SK-N-SH (cell line): ENCODE measurements around the gene TARDBP. TPM values are rescaled to one million over a fixed set of nuclear protein-coding genes. Genes with fewer than 3 reads are reported as not detected.

ENCODE experiments used
- CTCF ChIA-PET: fragments of 300-600, 350-600 bp; formaldehyde crosslinking; extraction: SDS; loops from one replicate; lab custom pipeline; 2021; lab: Yijun Ruan, JAX
- POLR2A ChIA-PET: fragments of 350-600 bp; sonication (Branson Sonifier 250); formaldehyde crosslinking; extraction: SDS; loops from one replicate; lab custom pipeline; 2020; ENCODE audit warnings: antibody characterized with exemption, inconsistent platforms; lab: Yijun Ruan, JAX
- DNase-seq: peaks from one replicate; pipeline ENCODE4 v3.0.0; 2012
- H2AFZ ChIP-seq: fragments of 200-600 bp; sonication (generic); 2 replicates; pipeline ENCODE4 v1.8.1; 2016; ENCODE audit warnings: antibody characterized with exemption, mild to moderate bottlenecking, low read depth
- H3F3A ChIP-seq: fragments of 200-600 bp; sonication (generic); replicated peaks from 2 replicates; pipeline ENCODE3; 2016; ENCODE audit warnings: antibody characterized with exemption, mild to moderate bottlenecking; ENCODE audit not compliant: insufficient read depth
- H3K27ac ChIP-seq, 2 experiments: fragments of 200-500 bp in 1 of 2; fragments of 200-600 bp in 1 of 2; sonication (Bioruptor generic) in 1 of 2; sonication (generic), shearing (Covaris generic) in 1 of 2; 2 replicates each; pipeline versions ENCODE4 v1.5.1 to v1.6.1; 2014 to 2016; ENCODE audit warnings: low read depth in 2 of 2, inconsistent platforms in 1 of 2, low read length in 1 of 2, mild to moderate bottlenecking in 1 of 2, mixed read lengths in 1 of 2
- H3K27me3 ChIP-seq: fragments of 200-600 bp; sonication (generic), shearing (Covaris generic); 2 replicates; pipeline ENCODE4 v1.6.1; 2016; ENCODE audit warnings: mixed run types; ENCODE audit not compliant: insufficient read depth
- H3K36me3 ChIP-seq, 2 experiments: fragments of 200-500 bp in 1 of 2; fragments of 200-600 bp in 1 of 2; sonication (Bioruptor generic) in 1 of 2; sonication (generic) in 1 of 2; replicated peaks in 1 of 2; 2 replicates each; pipeline versions ENCODE3 to v1.5.1; 2014 to 2016; ENCODE audit warnings: low read length in 1 of 2, mild to moderate bottlenecking in 1 of 2; ENCODE audit not compliant: insufficient read depth in 2 of 2, control insufficient read depth in 1 of 2
- H3K4me1 ChIP-seq, 2 experiments: fragments of 200-500 bp in 1 of 2; fragments of 200-600 bp in 1 of 2; sonication (Bioruptor generic) in 1 of 2; sonication (generic), shearing (Covaris generic) in 1 of 2; 2 replicates each; pipeline versions ENCODE4 v1.5.1 to v1.6.1; 2014 to 2016; ENCODE audit warnings: low read depth in 1 of 2, low read length in 1 of 2, mixed run types in 1 of 2; ENCODE audit not compliant: insufficient read depth in 2 of 2, control insufficient read depth in 1 of 2
- H3K4me2 ChIP-seq: fragments of 200-600 bp; sonication (generic), shearing (Covaris generic); 2 replicates; pipeline ENCODE4 v1.6.1; 2017; ENCODE audit warnings: mixed run types
- H3K4me3 ChIP-seq, 2 experiments: fragments of 200-500 bp in 1 of 2; fragments of 200-600 bp in 1 of 2; sonication (Bioruptor generic) in 1 of 2; sonication (generic), shearing (Covaris generic) in 1 of 2; 2 replicates each; pipeline versions ENCODE4 v1.5.1 to v1.8.1; 2014 to 2016; ENCODE audit warnings: low read depth in 2 of 2, inconsistent platforms in 1 of 2, low read length in 1 of 2, mild to moderate bottlenecking in 1 of 2, mixed read lengths in 1 of 2, moderate library complexity in 1 of 2
- H3K79me2 ChIP-seq: fragments of 200-600 bp; sonication (generic); 2 replicates; pipeline ENCODE4 v1.8.1; 2017; ENCODE audit warnings: mild to moderate bottlenecking; ENCODE audit not compliant: insufficient read depth
- H3K9ac ChIP-seq: fragments of 200-600 bp; sonication (generic); 2 replicates; pipeline ENCODE4 v1.6.1; 2017; ENCODE audit warnings: mixed run types
- H3K9me2 ChIP-seq: fragments of 200-600 bp; sonication (generic); 2 replicates; pipeline ENCODE4 v1.6.1; 2017; ENCODE audit warnings: mixed run types
- H3K9me3 ChIP-seq: fragments of 200-600 bp; sonication (generic); 2 replicates; pipeline ENCODE4 v1.6.1; 2017; ENCODE audit warnings: mixed run types, mild to moderate bottlenecking, moderate library complexity
- H4K20me1 ChIP-seq: fragments of 200-600 bp; sonication (generic); 2 replicates; pipeline ENCODE4 v1.6.1; 2017; ENCODE audit warnings: mild to moderate bottlenecking, mixed run types; ENCODE audit not compliant: insufficient read depth
- ELF1 ChIP-seq: IDR thresholded peaks from 2 replicates; pipeline ENCODE4 v1.4.0; 2012
- EP300 ChIP-seq, 2 experiments: IDR thresholded peaks; 2 replicates each; pipeline versions ENCODE4 v1.4.0 to v1.6.1; 2012; ENCODE audit warnings: borderline replicate concordance in 1 of 2, low read depth in 1 of 2, low read length in 1 of 2
- EZH2phosphoT487 ChIP-seq: fragments of 200-600 bp; sonication (generic); IDR thresholded peaks from 2 replicates; pipeline ENCODE4 v1.6.1; 2017; ENCODE audit warnings: low read depth, mixed run types, mild to moderate bottlenecking, antibody characterized with exemption, moderate library complexity, borderline replicate concordance
- FOSL2 ChIP-seq: IDR thresholded peaks from 2 replicates; pipeline ENCODE4 v1.4.0; 2012; ENCODE audit warnings: low read depth, mild to moderate bottlenecking, moderate library complexity, borderline replicate concordance
- GABPA ChIP-seq: IDR thresholded peaks from 2 replicates; pipeline ENCODE4 v1.4.0; 2012; ENCODE audit warnings: low read depth, mild to moderate bottlenecking
- JUND ChIP-seq: IDR thresholded peaks from 2 replicates; pipeline ENCODE4 v1.4.0; 2012
- MXI1 ChIP-seq: IDR thresholded peaks from 2 replicates; pipeline ENCODE4 v1.6.1; 2012; ENCODE audit warnings: mild to moderate bottlenecking, low read depth, low read length, improper control_type of control experiment
- NRF1 ChIP-seq: IDR thresholded peaks from 2 replicates; pipeline ENCODE4 v1.6.1; 2012; ENCODE audit warnings: low read depth, mild to moderate bottlenecking, low read length
- SMC3 ChIP-seq: IDR thresholded peaks from 2 replicates; pipeline ENCODE4 v1.6.1; 2012; ENCODE audit warnings: low read depth, low read length, improper control_type of control experiment
- TCF12 ChIP-seq: IDR thresholded peaks from 2 replicates; pipeline ENCODE4 v1.4.0; 2012
- TEAD4 ChIP-seq: IDR thresholded peaks from 2 replicates; pipeline ENCODE4 v1.4.0; 2012; ENCODE audit warnings: mild to moderate bottlenecking, borderline replicate concordance; ENCODE audit not compliant: insufficient read depth
- YY1 ChIP-seq: IDR thresholded peaks from 2 replicates; pipeline ENCODE4 v1.4.0; 2012; ENCODE audit warnings: low read depth, mild to moderate bottlenecking
- WGBS: methylation state at CpG from one replicate; pipeline ENCODE4 v1.1.6; 2017; ENCODE audit warnings: low lambda C conversion rate; 5-methylcytosine and 5-hydroxymethylcytosine counted together
- polyA plus RNA-seq, 3 experiments: library from polyadenylated mRNA; depleted of rRNA; stranded (reverse); fragments of >200 nt; gene quantifications; 2 replicates each; pipeline ENCODE4 v1.2.3, GENCODE V29; 2012
- TF ChIP-seq, protein P1 (sequence below): IDR thresholded peaks from 2 replicates; pipeline ENCODE4; 2012
- TF ChIP-seq, protein P2 (sequence below): IDR thresholded peaks from 2 replicates; pipeline ENCODE4 v1.4.0; 2012; ENCODE audit warnings: low read depth, borderline replicate concordance
- TF ChIP-seq, protein P3 (sequence below): fragments of 200-600 bp; sonication (generic); IDR thresholded peaks from 2 replicates; pipeline ENCODE4 v1.6.1; 2017; ENCODE audit warnings: antibody characterized with exemption, mild to moderate bottlenecking, moderate library complexity
- TF ChIP-seq, protein P4 (sequence below): IDR thresholded peaks from 2 replicates; pipeline ENCODE4 v1.6.1; 2012; ENCODE audit warnings: mild to moderate bottlenecking, low read depth, low read length, moderate library complexity

TARDBP gene
- polyA plus RNA-seq, 1 of the 3 experiments (the other 2 are of a cell fraction): 207 TPM

DNA sequence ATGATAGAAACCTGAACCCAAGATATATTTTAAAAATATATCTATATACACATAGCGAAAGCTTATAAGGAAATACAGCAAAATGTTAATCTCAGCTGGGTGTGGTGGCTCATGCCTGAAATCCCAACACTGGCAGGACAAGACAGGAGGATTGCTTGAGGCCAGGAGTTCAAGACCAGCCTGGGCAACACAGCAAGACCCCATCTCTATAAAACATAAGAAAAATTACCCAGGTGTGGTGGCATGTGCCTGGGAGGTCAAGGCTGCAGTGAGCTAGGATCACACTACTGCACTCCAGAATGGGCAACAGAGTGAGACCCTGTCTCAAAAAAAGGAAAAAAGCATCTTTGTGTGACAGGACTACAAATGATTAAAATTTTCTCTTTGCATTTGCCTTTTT is 53.3 kb downstream of the TARDBP start:
- Histone ChIP-seq H3K4me3 (no peak overlapping the region), H3K27me3 (no peaks in the 10 kb centered on the region), H3K4me2 (no peak overlapping the region), H3K9me3 (no peaks in the 10 kb centered on the region), H3K9ac (no peak overlapping the region), H3K4me1 (peaks cover 4 to 5% of the 10 kb centered on the region in 2 experiments; a peak in 3 of 4 replicates), H2AFZ (no peak overlapping the region), H4K20me1 (no peaks in the 10 kb centered on the region), H3F3A (peaks cover 9% of the 10 kb centered on the region), H3K36me3 (peaks cover 39 to 43% of the 10 kb centered on the region in 2 experiments), H3K27ac (no peak overlapping the region), H3K79me2 (peaks cover 9% of the 10 kb centered on the region; the same call in 1 of the 2 replicates), H3K9me2 (no peaks in the 10 kb centered on the region)
- DNase-seq: no peak
- ChIA-PET CTCF (interaction anchor here (2.5 kb wide), 1 partner anchor 28 kb away, joined by 11 read pairs; no protein-coding TSS in a partner anchor), POLR2A (no interaction called here)
- TF ChIP-seq YY1 (no peak), JUND (no peak), FOSL2 (no peak), EP300 (IDR thresholded peaks at IDR 0.05; ENCODE audit: borderline replicate concordance in 1 of 2, low read depth in 1 of 2, low read length in 1 of 2) (no peak), NRF1 (no peak), ELF1 (no peak), SMC3 (no peak), EZH2phosphoT487 (no peak), TEAD4 (no peak), TCF12 (no peak), GABPA (no peak), MXI1 (no peak)
- TF ChIP-seq, protein P1, sequence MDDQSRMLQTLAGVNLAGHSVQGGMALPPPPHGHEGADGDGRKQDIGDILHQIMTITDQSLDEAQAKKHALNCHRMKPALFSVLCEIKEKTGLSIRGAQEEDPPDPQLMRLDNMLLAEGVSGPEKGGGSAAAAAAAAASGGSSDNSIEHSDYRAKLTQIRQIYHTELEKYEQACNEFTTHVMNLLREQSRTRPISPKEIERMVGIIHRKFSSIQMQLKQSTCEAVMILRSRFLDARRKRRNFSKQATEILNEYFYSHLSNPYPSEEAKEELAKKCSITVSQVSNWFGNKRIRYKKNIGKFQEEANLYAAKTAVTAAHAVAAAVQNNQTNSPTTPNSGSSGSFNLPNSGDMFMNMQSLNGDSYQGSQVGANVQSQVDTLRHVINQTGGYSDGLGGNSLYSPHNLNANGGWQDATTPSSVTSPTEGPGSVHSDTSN: no peak
- TF ChIP-seq, protein P2, sequence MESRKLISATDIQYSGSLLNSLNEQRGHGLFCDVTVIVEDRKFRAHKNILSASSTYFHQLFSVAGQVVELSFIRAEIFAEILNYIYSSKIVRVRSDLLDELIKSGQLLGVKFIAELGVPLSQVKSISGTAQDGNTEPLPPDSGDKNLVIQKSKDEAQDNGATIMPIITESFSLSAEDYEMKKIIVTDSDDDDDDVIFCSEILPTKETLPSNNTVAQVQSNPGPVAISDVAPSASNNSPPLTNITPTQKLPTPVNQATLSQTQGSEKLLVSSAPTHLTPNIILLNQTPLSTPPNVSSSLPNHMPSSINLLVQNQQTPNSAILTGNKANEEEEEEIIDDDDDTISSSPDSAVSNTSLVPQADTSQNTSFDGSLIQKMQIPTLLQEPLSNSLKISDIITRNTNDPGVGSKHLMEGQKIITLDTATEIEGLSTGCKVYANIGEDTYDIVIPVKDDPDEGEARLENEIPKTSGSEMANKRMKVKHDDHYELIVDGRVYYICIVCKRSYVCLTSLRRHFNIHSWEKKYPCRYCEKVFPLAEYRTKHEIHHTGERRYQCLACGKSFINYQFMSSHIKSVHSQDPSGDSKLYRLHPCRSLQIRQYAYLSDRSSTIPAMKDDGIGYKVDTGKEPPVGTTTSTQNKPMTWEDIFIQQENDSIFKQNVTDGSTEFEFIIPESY: no peak
- TF ChIP-seq, protein P3, sequence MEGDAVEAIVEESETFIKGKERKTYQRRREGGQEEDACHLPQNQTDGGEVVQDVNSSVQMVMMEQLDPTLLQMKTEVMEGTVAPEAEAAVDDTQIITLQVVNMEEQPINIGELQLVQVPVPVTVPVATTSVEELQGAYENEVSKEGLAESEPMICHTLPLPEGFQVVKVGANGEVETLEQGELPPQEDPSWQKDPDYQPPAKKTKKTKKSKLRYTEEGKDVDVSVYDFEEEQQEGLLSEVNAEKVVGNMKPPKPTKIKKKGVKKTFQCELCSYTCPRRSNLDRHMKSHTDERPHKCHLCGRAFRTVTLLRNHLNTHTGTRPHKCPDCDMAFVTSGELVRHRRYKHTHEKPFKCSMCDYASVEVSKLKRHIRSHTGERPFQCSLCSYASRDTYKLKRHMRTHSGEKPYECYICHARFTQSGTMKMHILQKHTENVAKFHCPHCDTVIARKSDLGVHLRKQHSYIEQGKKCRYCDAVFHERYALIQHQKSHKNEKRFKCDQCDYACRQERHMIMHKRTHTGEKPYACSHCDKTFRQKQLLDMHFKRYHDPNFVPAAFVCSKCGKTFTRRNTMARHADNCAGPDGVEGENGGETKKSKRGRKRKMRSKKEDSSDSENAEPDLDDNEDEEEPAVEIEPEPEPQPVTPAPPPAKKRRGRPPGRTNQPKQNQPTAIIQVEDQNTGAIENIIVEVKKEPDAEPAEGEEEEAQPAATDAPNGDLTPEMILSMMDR: no peak
- TF ChIP-seq, protein P4, sequence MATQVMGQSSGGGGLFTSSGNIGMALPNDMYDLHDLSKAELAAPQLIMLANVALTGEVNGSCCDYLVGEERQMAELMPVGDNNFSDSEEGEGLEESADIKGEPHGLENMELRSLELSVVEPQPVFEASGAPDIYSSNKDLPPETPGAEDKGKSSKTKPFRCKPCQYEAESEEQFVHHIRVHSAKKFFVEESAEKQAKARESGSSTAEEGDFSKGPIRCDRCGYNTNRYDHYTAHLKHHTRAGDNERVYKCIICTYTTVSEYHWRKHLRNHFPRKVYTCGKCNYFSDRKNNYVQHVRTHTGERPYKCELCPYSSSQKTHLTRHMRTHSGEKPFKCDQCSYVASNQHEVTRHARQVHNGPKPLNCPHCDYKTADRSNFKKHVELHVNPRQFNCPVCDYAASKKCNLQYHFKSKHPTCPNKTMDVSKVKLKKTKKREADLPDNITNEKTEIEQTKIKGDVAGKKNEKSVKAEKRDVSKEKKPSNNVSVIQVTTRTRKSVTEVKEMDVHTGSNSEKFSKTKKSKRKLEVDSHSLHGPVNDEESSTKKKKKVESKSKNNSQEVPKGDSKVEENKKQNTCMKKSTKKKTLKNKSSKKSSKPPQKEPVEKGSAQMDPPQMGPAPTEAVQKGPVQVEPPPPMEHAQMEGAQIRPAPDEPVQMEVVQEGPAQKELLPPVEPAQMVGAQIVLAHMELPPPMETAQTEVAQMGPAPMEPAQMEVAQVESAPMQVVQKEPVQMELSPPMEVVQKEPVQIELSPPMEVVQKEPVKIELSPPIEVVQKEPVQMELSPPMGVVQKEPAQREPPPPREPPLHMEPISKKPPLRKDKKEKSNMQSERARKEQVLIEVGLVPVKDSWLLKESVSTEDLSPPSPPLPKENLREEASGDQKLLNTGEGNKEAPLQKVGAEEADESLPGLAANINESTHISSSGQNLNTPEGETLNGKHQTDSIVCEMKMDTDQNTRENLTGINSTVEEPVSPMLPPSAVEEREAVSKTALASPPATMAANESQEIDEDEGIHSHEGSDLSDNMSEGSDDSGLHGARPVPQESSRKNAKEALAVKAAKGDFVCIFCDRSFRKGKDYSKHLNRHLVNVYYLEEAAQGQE: no peak
- WGBS: 96% methylated on average over 1 of the region's 1 CpG
